H1 (cell line): Measurements from ENCODE around the gene LPP. TPM values are rescaled to one million over a fixed set of nuclear protein-coding genes. Genes with fewer than 3 reads are reported as not detected.

Experiments used
- CTCF ChIA-PET: fragments of 300-600 bp; sonication (Branson Sonifier 250); formaldehyde crosslinking; loops from one replicate; lab custom pipeline; 2021; ENCODE audit not compliant: partially characterized antibody; lab: Charles Lee
- POLR2A ChIA-PET: fragments of 300-600 bp; sonication (Branson Sonifier 250); formaldehyde crosslinking; loops from one replicate; lab custom pipeline; 2021; ENCODE audit warnings: inconsistent platforms; ENCODE audit not compliant: partially characterized antibody; lab: Charles Lee
- DNase-seq, 2 experiments: peaks; one replicate each; pipeline versions ENCODE4 v3.0.0 to v3.0.0-alpha.2; 2010 to 2022; ENCODE audit warnings: low spot score in 2 of 2, low read depth in 1 of 2, mixed read lengths in 1 of 2
- FAIRE-seq: peaks from 2 replicates; lab custom pipeline; 2011; peaks lifted over from hg19 to GRCh38; lab: Jason Lieb, UNC
- H2AFZ ChIP-seq: 2 replicates; pipeline ENCODE4 v1.8.1; 2012; ENCODE audit warnings: low read length, inconsistent platforms
- H2AK5ac ChIP-seq: 2 replicates; pipeline ENCODE4 v1.6.1; 2013; ENCODE audit warnings: low read depth, low read length
- H2BK120ac ChIP-seq: replicated peaks from 2 replicates; pipeline ENCODE3; 2013; ENCODE audit warnings: low read depth, low read length, inconsistent platforms
- H2BK12ac ChIP-seq: 2 replicates; pipeline ENCODE4 v1.6.1; 2013; ENCODE audit warnings: low read depth, low read length
- H2BK15ac ChIP-seq: 2 replicates; pipeline ENCODE4 v1.6.1; 2013; ENCODE audit warnings: low read length
- H2BK20ac ChIP-seq: 2 replicates; pipeline ENCODE4 v1.6.1; 2013; ENCODE audit warnings: low read length
- H2BK5ac ChIP-seq: 2 replicates; pipeline ENCODE4 v1.6.1; 2013; ENCODE audit warnings: low read depth, low read length
- H3K14ac ChIP-seq: 2 replicates; pipeline ENCODE4 v1.6.1; 2013; ENCODE audit warnings: inconsistent platforms; ENCODE audit not compliant: insufficient read length
- H3K18ac ChIP-seq: 2 replicates; pipeline ENCODE4 v1.6.1; 2013; ENCODE audit warnings: low read length; ENCODE audit errors: extremely low read depth
- H3K23ac ChIP-seq: 2 replicates; pipeline ENCODE4 v1.6.1; 2013; ENCODE audit warnings: inconsistent platforms; ENCODE audit not compliant: insufficient read length
- H3K23me2 ChIP-seq: 2 replicates; pipeline ENCODE4 v1.6.1; 2013; ENCODE audit warnings: low read depth, low read length
- H3K27ac ChIP-seq: 2 replicates; pipeline ENCODE4 v1.6.1; 2011; ENCODE audit warnings: low read depth, low read length, inconsistent platforms
- H3K27me3 ChIP-seq, 4 experiments: replicated peaks in 1 of 4; 1 replicate in 1 of 4; 2 replicates in 3 of 4; pipeline versions ENCODE4 v1.6.1 to v1.8.1; 2011 to 2013; ENCODE audit warnings: low read length in 3 of 4, mild to moderate bottlenecking in 3 of 4, inconsistent platforms in 2 of 4, mixed read lengths in 2 of 4, moderate library complexity in 1 of 4; ENCODE audit not compliant: control insufficient read depth in 3 of 4, insufficient read depth in 3 of 4; ENCODE audit errors: extremely low read depth in 1 of 4
- H3K36me3 ChIP-seq, 4 experiments: 2 replicates each; pipeline versions ENCODE4 v1.6.1 to v1.8.1; 2011 to 2013; ENCODE audit warnings: mild to moderate bottlenecking in 4 of 4, low read length in 3 of 4, moderate library complexity in 2 of 4, control low read depth in 1 of 4, inconsistent platforms in 1 of 4; ENCODE audit not compliant: insufficient read depth in 4 of 4, control insufficient read depth in 2 of 4
- H3K4ac ChIP-seq: replicated peaks from 2 replicates; pipeline ENCODE3; 2013; ENCODE audit warnings: low read length, low read depth, mixed read lengths, inconsistent platforms; ENCODE audit not compliant: insufficient read length
- H3K4me1 ChIP-seq, 4 experiments: replicated peaks in 1 of 4; 1 replicate in 1 of 4; 2 replicates in 3 of 4; pipeline versions ENCODE4 v1.6.1 to v1.8.1; 2011 to 2013; ENCODE audit warnings: low read length in 3 of 4, inconsistent platforms in 2 of 4, mixed read lengths in 1 of 4; ENCODE audit not compliant: insufficient read depth in 4 of 4, control insufficient read depth in 3 of 4
- H3K4me2 ChIP-seq, 2 experiments: 2 replicates each; pipeline versions ENCODE4 v1.6.1 to v1.8.1; 2011 to 2013; ENCODE audit warnings: low read depth in 2 of 2, low read length in 2 of 2, control low read depth in 1 of 2, inconsistent platforms in 1 of 2, mild to moderate bottlenecking in 1 of 2; ENCODE audit not compliant: insufficient read depth in 1 of 2
- H3K4me3 ChIP-seq, 4 experiments: fragments of 200-600, 300-600 bp in 1 of 4; sonication (generic), shearing (Covaris generic), sonication (Bioruptor Twin) in 1 of 4; 2 replicates each; pipeline versions ENCODE4 v1.5.1 to v1.8.1; 2011 to 2016; ENCODE audit warnings: low read length in 4 of 4, low read depth in 3 of 4, control low read depth in 2 of 4, inconsistent platforms in 2 of 4, mild to moderate bottlenecking in 2 of 4, mixed read lengths in 1 of 4, moderate library complexity in 1 of 4; ENCODE audit not compliant: insufficient read depth in 2 of 4; ENCODE audit errors: extremely low read depth in 1 of 4
- H3K56ac ChIP-seq: replicated peaks from 2 replicates; pipeline ENCODE3; 2013; ENCODE audit warnings: low read depth, mild to moderate bottlenecking, mixed read lengths, low read length, inconsistent platforms; ENCODE audit not compliant: insufficient read length
- H3K79me1 ChIP-seq: 2 replicates; pipeline ENCODE4 v1.6.1; 2013; ENCODE audit warnings: low read depth, low read length, control low read depth
- H3K79me2 ChIP-seq, 2 experiments: 2 replicates each; pipeline versions ENCODE4 v1.6.1 to v1.8.1; 2012 to 2013; ENCODE audit warnings: low read length in 2 of 2, mild to moderate bottlenecking in 2 of 2, inconsistent platforms in 1 of 2; ENCODE audit not compliant: insufficient read depth in 2 of 2, control insufficient read depth in 1 of 2
- H3K9ac ChIP-seq, 4 experiments: replicated peaks in 1 of 4; 1 replicate in 1 of 4; 2 replicates in 3 of 4; pipeline versions ENCODE4 v1.6.1 to v1.8.1; 2011 to 2013; ENCODE audit warnings: low read depth in 3 of 4, low read length in 3 of 4, control low read depth in 2 of 4, mild to moderate bottlenecking in 2 of 4, moderate library complexity in 2 of 4, inconsistent platforms in 1 of 4; ENCODE audit errors: extremely low read depth in 1 of 4
- H3K9me3 ChIP-seq, 2 experiments: 2 replicates each; pipeline versions ENCODE4 v1.6.1 to v1.8.1; 2012 to 2013; ENCODE audit warnings: mild to moderate bottlenecking in 2 of 2, moderate library complexity in 2 of 2, control low read depth in 1 of 2, inconsistent platforms in 1 of 2, low read depth in 1 of 2, low read length in 1 of 2, mixed read lengths in 1 of 2; ENCODE audit not compliant: insufficient read depth in 2 of 2
- H4K20me1 ChIP-seq, 2 experiments: replicated peaks in 1 of 2; 2 replicates each; pipeline versions ENCODE3 to v1.8.1; 2011 to 2013; ENCODE audit warnings: inconsistent platforms in 2 of 2, low read length in 2 of 2, mild to moderate bottlenecking in 1 of 2; ENCODE audit not compliant: insufficient read depth in 2 of 2, control insufficient read depth in 1 of 2
- H4K5ac ChIP-seq: 2 replicates; pipeline ENCODE4 v1.6.1; 2013; ENCODE audit warnings: low read length, low read depth, mixed read lengths, inconsistent platforms; ENCODE audit not compliant: insufficient read length
- H4K8ac ChIP-seq: 2 replicates; pipeline ENCODE4 v1.8.0; 2013; ENCODE audit warnings: mild to moderate bottlenecking, moderate library complexity, low read length, inconsistent platforms; ENCODE audit not compliant: insufficient read depth; ENCODE audit errors: extremely low read depth
- H4K91ac ChIP-seq: replicated peaks from 2 replicates; pipeline ENCODE3; 2013; ENCODE audit warnings: low read length, mixed read lengths, inconsistent platforms; ENCODE audit not compliant: insufficient read length
- CBX5 ChIP-seq: fragments of 300-800, 300-1000 bp; sonication (generic); IDR thresholded peaks from 2 replicates; pipeline ENCODE4 v1.7.1; 2016; ENCODE audit warnings: antibody characterized with exemption, low read length, low read depth
- CREB1 ChIP-seq: IDR thresholded peaks from 2 replicates; pipeline ENCODE4 v1.6.1; 2012; ENCODE audit warnings: inconsistent platforms
- FOSL1 ChIP-seq: IDR thresholded peaks from 2 replicates; pipeline ENCODE4 v1.6.1; 2011; ENCODE audit warnings: mild to moderate bottlenecking, low read depth, low read length, moderate library complexity; ENCODE audit not compliant: insufficient read depth
- JUN ChIP-seq: IDR thresholded peaks from 2 replicates; pipeline ENCODE4 v1.6.1; 2011; ENCODE audit warnings: low read depth, mild to moderate bottlenecking, improper control_type of control experiment, low read length
- POLR2AphosphoS5 ChIP-seq: IDR thresholded peaks from 2 replicates; pipeline ENCODE4 v1.6.1; 2011; ENCODE audit warnings: low read depth, low read length
- RBBP5 ChIP-seq: IDR thresholded peaks from 2 replicates; pipeline ENCODE4 v1.7.1; 2012; ENCODE audit warnings: low read depth, mild to moderate bottlenecking, inconsistent platforms, low read length, moderate library complexity, borderline replicate concordance
- RFX5 ChIP-seq: IDR thresholded peaks from 2 replicates; pipeline ENCODE4 v1.6.1; 2011; ENCODE audit warnings: low read depth, low read length, improper control_type of control experiment, borderline replicate concordance
- RNF2 ChIP-seq: fragments of 200-900, 300-1000 bp; sonication (generic); IDR thresholded peaks from 2 replicates; pipeline ENCODE4 v1.7.1; 2016; ENCODE audit warnings: borderline replicate concordance, low read depth, mild to moderate bottlenecking, antibody characterized with exemption, low read length; ENCODE audit not compliant: poor library complexity, severe bottlenecking; ENCODE audit errors: missing control alignments
- RXRA ChIP-seq: IDR thresholded peaks from 2 replicates; pipeline ENCODE4 v1.6.1; 2011; ENCODE audit warnings: low read depth, mild to moderate bottlenecking, low read length, moderate library complexity; ENCODE audit not compliant: insufficient read depth
- SP2 ChIP-seq: IDR thresholded peaks from 2 replicates; pipeline ENCODE4 v1.6.1; 2012; ENCODE audit warnings: mild to moderate bottlenecking, low read length, inconsistent platforms
- WGBS, 2 experiments: shearing (Covaris generic) in 1 of 2; methylation state at CpG; one replicate each; pipeline versions ENCODE4 v1.1.6 to v1.1.7; 2013 to 2015; ENCODE audit warnings: low lambda C conversion rate in 2 of 2, mixed read lengths in 2 of 2, inconsistent platforms in 1 of 2, low coverage in 1 of 2, missing lambda C conversion rate in 1 of 2; ENCODE audit not compliant: insufficient replicate concordance in 2 of 2, insufficient coverage in 1 of 2, insufficient read length in 1 of 2; ENCODE audit errors: extremely low coverage in 1 of 2, missing lambda C conversion rate in 1 of 2; 5-methylcytosine and 5-hydroxymethylcytosine counted together
- polyA plus RNA-seq, 7 experiments: library from polyadenylated mRNA; depleted of rRNA in 3 of 7; stranded (reverse) in 5 of 7; unstranded in 2 of 7; fragments of >200 nt in 5 of 7; fragments of 200-250 nt in 2 of 7; gene quantifications; 1 replicate in 5 of 7; 2 replicates in 1 of 7; 4 replicates in 1 of 7; pipeline versions ENCODE4 v1.2.1 to v1.2.3, GENCODE V29; 2011 to 2013; ENCODE audit warnings: missing spikeins in 2 of 7, mixed read lengths in 2 of 7
- total RNA-seq: library from RNA; stranded (reverse); fragmentation: NEBNext Ultra II Directional; extraction: Animal tissue kit (Norgen Biotek cat#: 25700); gene quantifications from 2 replicates; pipeline ENCODE4 v1.2.1, GENCODE V29; 2021
- TF ChIP-seq, protein P1 (sequence below): IDR thresholded peaks from 2 replicates; pipeline ENCODE4 v1.6.1; 2011; ENCODE audit warnings: low read depth, mild to moderate bottlenecking, low read length; ENCODE audit not compliant: insufficient read depth

Gene LPP
- total and polyA plus RNA-seq, 2 of the 8 experiments (the other 6 are each of a cell fraction or from before 2014, with no cell fraction given): 10.0 to 53.3 TPM

DNA sequence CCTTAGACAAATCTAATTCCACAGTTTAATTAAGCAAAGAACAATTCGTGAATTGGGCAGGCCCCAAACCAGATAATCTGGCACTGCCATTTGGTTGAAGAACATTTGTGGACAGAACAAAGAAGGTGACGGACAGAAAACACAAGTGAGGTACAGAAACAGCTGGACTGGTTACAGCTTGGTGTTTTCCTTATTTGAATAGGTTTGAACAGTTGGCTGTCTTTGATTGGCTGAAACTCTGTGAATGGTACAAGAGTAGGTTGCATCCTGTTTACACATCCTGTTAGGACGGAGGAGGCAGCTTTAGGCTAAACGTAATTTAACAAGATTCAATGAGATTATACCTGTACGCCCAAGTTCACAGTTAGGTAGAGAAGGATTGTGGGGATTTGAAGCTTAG, 114.4 kb downstream of the LPP start:
- H2BK15ac ChIP-seq: no peak overlapping the region
- DNase-seq (no peak), FAIRE-seq (no peak)
- peaks cover 0 to 15% of the 10 kb centered on the region in 2 experiments; a peak in 2 of 4 replicates for H3K79me2 ChIP-seq
- no peak overlapping the region for H3K4me3 ChIP-seq
- peak overlapping the region; percentile 44; the same call in 1 of the 2 replicates for H2AK5ac ChIP-seq
- H3K36me3 ChIP-seq: no peaks in the 10 kb centered on the region
- no peak overlapping the region for H2BK120ac ChIP-seq
- H4K91ac ChIP-seq: no peak overlapping the region
- H3K27ac ChIP-seq: 0 out of 2 replicates have a peak overlapping the region, but pooled peaks have one; percentile 20
- no peaks in the 10 kb centered on the region for H3K9me3 ChIP-seq
- ChIA-PET CTCF (interaction anchor here (1.1 to 3.6 kb wide), 4 partner anchors 9 to 528 kb away, joined by 3 to 12 read pairs (median 5); no protein-coding TSS in a partner anchor), POLR2A (interaction anchor here (1.0 to 1.5 kb wide), 4 partner anchors 9 to 58 kb away, joined by 3 to 4 read pairs (median 3); no protein-coding TSS in a partner anchor)
- no peak overlapping the region for H3K56ac ChIP-seq
- no peak overlapping the region for H3K14ac ChIP-seq
- H3K27me3 ChIP-seq: no peaks in the 10 kb centered on the region
- no peaks in the 10 kb centered on the region for H4K20me1 ChIP-seq
- H3K9ac ChIP-seq: no peak overlapping the region
- H2BK12ac ChIP-seq: peak overlapping the region; percentile 56; the same call in 1 of the 2 replicates
- no peak overlapping the region for H2AFZ ChIP-seq
- H4K8ac ChIP-seq: no peak overlapping the region
- no peak overlapping the region for H4K5ac ChIP-seq
- no peak overlapping the region for H3K23ac ChIP-seq
- no peaks in the 10 kb centered on the region for H3K79me1 ChIP-seq
- H2BK20ac ChIP-seq: 0 out of 2 replicates have a peak overlapping the region, but pooled peaks have one; percentile 16
- peaks cover 8 to 25% (median 17%) of the 10 kb centered on the region in 4 experiments for H3K4me1 ChIP-seq
- H3K18ac ChIP-seq: no peak overlapping the region
- H3K23me2 ChIP-seq: peaks cover 1% of the 10 kb centered on the region; the same call in 1 of the 2 replicates
- H2BK5ac ChIP-seq: 0 out of 2 replicates have a peak overlapping the region, but pooled peaks have one; percentile 55
- peak overlapping the region in 1 of 2 experiments; percentile 41; a peak in 1 of 4 replicates for H3K4me2 ChIP-seq
- WGBS, 2 experiments: 86% methylated on average over 5 of the region's 5 CpGs; no CpG with 5 or more reads in 1 of the 2 experiments
- H3K4ac ChIP-seq: no peak overlapping the region
- TF ChIP-seq JUN: no peak
- no peak for TF ChIP-seq RFX5
- no peak for TF ChIP-seq RBBP5
- TF ChIP-seq CBX5: no peak
- TF ChIP-seq, protein P1, sequence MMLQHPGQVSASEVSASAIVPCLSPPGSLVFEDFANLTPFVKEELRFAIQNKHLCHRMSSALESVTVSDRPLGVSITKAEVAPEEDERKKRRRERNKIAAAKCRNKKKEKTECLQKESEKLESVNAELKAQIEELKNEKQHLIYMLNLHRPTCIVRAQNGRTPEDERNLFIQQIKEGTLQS: no peak
- no peak for TF ChIP-seq POLR2AphosphoS5
- TF ChIP-seq RXRA: no peak
- no peak for TF ChIP-seq CREB1
- no peak for TF ChIP-seq FOSL1
- no peak for TF ChIP-seq SP2
- no peak for TF ChIP-seq RNF2
